Fibroblast of lung (primary cell): ENCODE results near the gene PSMB11.

Experiments used
- EZH2 ChIP-seq: IDR thresholded peaks from 2 replicates; pipeline ENCODE4 v1.5.1; 2012; ENCODE audit warnings: low read length, control low read depth, mild to moderate bottlenecking; ENCODE audit errors: missing control alignments
- TF ChIP-seq, protein P1 (sequence below), 2 donors: IDR thresholded peaks in 1 of 2; conservative IDR thresholded peaks in 1 of 2; 1 replicate in 1 of 2; 2 replicates in 1 of 2; pipeline ENCODE4 v1.5.1; 2011 to 2012; ENCODE audit warnings: low read length in 2 of 2, control low read depth in 1 of 2, inconsistent platforms in 1 of 2, low read depth in 1 of 2, mild to moderate bottlenecking in 1 of 2

DNA sequence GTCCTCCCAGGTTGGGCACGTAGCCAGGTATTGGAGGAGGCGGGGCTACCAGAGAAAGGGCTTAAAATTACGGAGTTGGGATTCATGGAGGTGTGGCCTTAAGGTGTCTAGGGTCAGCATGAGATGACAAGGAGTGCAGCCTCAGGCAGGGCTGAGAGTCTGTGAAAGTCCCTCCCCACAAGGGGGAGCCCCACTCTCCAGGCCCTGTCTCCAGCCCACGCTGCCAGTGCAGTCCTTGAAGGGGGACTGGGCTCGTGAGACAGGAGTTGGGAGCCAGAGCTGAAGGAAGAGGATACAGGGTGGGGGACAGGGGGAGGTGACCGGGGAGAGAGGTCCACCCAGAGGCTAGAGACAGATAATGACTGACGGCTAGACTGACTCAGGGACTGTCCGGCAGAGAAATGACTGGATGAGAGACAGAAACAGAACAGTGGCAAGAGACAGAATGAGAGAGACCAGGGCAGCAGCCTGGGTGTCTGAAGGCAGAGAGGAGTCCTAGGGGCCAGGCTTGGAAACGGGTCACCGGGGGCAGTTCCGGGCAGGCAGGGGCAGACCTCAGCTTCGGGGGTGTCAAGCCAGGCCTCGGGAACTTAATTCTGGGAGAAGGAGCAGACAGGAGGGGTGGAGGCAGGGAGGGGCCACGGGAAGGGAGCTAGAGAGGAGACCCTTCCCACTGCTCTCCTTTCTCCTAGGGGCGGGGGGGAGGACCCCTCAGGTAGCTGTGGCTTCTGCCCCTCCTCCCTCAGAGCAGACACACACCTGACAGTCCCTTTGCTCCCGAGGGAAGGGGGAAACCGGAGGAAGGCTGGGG lies 14.3 kb downstream of the PSMB11 start:
- TF ChIP-seq, protein P1, sequence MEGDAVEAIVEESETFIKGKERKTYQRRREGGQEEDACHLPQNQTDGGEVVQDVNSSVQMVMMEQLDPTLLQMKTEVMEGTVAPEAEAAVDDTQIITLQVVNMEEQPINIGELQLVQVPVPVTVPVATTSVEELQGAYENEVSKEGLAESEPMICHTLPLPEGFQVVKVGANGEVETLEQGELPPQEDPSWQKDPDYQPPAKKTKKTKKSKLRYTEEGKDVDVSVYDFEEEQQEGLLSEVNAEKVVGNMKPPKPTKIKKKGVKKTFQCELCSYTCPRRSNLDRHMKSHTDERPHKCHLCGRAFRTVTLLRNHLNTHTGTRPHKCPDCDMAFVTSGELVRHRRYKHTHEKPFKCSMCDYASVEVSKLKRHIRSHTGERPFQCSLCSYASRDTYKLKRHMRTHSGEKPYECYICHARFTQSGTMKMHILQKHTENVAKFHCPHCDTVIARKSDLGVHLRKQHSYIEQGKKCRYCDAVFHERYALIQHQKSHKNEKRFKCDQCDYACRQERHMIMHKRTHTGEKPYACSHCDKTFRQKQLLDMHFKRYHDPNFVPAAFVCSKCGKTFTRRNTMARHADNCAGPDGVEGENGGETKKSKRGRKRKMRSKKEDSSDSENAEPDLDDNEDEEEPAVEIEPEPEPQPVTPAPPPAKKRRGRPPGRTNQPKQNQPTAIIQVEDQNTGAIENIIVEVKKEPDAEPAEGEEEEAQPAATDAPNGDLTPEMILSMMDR (conservative IDR thresholded peaks at IDR 0.05 in 1 of 2, IDR thresholded peaks at IDR 0.05 in 1 of 2; ENCODE audit: low read depth in 1 of 2, low read length in 2 of 2) = peak; percentile 74 to 83
- TF ChIP-seq EZH2 = no peak
